ENCODE data around the gene SSBP4. TPM values are rescaled to one million over a fixed set of nuclear protein-coding genes. Genes with fewer than 3 reads are reported as not detected.

SSBP4 gene
- total and polyA plus RNA-seq, 9 of the 15 experiments (the other 6 are each of a cell fraction or from before 2014, with no cell fraction given): 1.1 to 189 (median 39.0) TPM

DNA sequence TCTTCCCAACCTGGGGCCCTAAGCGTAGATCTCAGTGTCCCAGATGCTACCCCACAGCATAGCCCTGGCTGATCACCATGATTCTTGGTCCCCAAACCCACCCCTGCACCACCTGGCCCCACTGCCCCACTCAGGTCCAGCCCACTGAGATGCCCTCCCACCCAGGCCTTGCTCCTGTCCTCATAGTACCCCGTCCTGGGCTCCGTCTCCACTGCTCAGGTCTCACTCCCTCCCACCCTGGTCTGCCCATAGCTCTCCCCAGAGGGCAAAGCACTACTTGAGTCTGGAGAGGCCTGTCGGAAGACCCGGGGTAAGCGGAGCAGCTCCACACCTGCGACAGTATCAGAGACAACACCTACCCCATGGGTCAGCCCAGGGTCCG lies 54.5 kb downstream of the SSBP4 start (continued):
- TF ChIP-seq, protein P1, sequence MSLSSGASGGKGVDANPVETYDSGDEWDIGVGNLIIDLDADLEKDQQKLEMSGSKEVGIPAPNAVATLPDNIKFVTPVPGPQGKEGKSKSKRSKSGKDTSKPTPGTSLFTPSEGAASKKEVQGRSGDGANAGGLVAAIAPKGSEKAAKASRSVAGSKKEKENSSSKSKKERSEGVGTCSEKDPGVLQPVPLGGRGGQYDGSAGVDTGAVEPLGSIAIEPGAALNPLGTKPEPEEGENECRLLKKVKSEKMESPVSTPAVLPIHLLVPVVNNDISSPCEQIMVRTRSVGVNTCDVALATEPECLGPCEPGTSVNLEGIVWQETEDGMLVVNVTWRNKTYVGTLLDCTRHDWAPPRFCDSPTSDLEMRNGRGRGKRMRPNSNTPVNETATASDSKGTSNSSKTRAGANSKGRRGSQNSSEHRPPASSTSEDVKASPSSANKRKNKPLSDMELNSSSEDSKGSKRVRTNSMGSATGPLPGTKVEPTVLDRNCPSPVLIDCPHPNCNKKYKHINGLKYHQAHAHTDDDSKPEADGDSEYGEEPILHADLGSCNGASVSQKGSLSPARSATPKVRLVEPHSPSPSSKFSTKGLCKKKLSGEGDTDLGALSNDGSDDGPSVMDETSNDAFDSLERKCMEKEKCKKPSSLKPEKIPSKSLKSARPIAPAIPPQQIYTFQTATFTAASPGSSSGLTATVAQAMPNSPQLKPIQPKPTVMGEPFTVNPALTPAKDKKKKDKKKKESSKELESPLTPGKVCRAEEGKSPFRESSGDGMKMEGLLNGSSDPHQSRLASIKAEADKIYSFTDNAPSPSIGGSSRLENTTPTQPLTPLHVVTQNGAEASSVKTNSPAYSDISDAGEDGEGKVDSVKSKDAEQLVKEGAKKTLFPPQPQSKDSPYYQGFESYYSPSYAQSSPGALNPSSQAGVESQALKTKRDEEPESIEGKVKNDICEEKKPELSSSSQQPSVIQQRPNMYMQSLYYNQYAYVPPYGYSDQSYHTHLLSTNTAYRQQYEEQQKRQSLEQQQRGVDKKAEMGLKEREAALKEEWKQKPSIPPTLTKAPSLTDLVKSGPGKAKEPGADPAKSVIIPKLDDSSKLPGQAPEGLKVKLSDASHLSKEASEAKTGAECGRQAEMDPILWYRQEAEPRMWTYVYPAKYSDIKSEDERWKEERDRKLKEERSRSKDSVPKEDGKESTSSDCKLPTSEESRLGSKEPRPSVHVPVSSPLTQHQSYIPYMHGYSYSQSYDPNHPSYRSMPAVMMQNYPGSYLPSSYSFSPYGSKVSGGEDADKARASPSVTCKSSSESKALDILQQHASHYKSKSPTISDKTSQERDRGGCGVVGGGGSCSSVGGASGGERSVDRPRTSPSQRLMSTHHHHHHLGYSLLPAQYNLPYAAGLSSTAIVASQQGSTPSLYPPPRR (CRISPR knock-in tag; IDR thresholded peaks at IDR 0.05; ENCODE audit: borderline replicate concordance): no peak

DNA sequence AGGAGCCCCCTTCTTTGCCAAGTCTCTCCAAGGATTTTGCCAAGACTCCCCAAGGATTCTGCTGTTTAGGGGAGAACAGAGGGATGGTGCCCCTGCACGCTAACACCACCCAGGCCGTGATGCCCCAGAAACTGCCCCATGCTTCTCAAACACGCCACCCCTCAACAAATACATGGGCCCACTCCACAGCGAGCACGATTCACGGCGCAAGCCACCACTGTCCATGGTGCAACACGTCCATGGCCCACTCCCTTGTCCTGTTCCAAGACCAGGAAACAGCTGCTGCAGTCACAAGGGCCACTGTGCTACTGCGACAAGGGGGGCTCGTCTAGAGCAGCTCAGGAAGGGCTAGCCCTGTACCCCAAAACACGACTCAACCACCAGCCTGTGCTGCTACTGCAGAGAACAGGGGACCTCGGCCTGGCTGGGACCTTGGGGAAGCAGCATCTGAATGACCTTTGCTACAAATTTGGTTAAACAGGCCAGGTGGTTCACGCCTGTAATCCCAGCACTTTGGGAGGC lies 55.2 kb downstream of the SSBP4 start:
- H4K20me1 ChIP-seq (replicated peaks; ENCODE audit: control insufficient read depth, insufficient read depth, low read length): peaks cover 48% of the 10 kb centered on the region
- no peak overlapping the region for H3K4me3 ChIP-seq
- peaks cover 67% of the 10 kb centered on the region for H3K79me2 ChIP-seq (ENCODE audit: control insufficient read depth, insufficient read depth, low read length)
- H3K9ac ChIP-seq (ENCODE audit: insufficient read depth in 1 of 2, low read depth in 2 of 2, low read length in 2 of 2): peak overlapping the region in 1 of 2 experiments; percentile 68; a peak in 2 of 4 replicates
- no peak overlapping the region for H3K4me2 ChIP-seq (ENCODE audit: insufficient read depth, low read length)
- H3K9me1 ChIP-seq (ENCODE audit: control insufficient read depth, insufficient read depth, low read length): peaks cover 12% of the 10 kb centered on the region
- no peak for ATAC-seq
- no peak overlapping the region for H2AFZ ChIP-seq (ENCODE audit: low read depth, low read length)
- no peak overlapping the region for H3K27ac ChIP-seq (ENCODE audit: extremely low read depth, low read depth, low read length)
- no peak for DNase-seq (ENCODE audit: extremely low read depth in 1 of 4, low spot score in 3 of 4)
- FAIRE-seq: no peak
- no peaks in the 10 kb centered on the region for H3K9me3 ChIP-seq (replicated peaks; ENCODE audit: control insufficient read depth, insufficient read depth, low read depth, low read length)
- peaks cover 22 to 53% of the 10 kb centered on the region in 2 experiments for H3K4me1 ChIP-seq (replicated peaks in 1 of 2; ENCODE audit: control insufficient read depth in 2 of 2, insufficient read depth in 2 of 2, low read length in 2 of 2)
- H3K27me3 ChIP-seq (ENCODE audit: control insufficient read depth in 2 of 2, insufficient read depth in 2 of 2, low read length in 2 of 2): no peaks in the 10 kb centered on the region
- ChIA-PET POLR2A (interaction anchor here (0.5 to 0.7 kb wide), 3 partner anchors 19 to 156 kb away, joined by 3 read pairs; no protein-coding TSS in a partner anchor), CTCF (ENCODE audit: low intra/inter-chr PET ratio) (no interaction called here)
- intact Hi-C loops (cut with micrococcal nuclease) (no loop called here), in situ Hi-C loops (cut with MboI) (no loop called here)
- WGBS (ENCODE audit: insufficient coverage, low coverage, missing lambda C conversion rate): 83% methylated on average over 13 of the region's 13 CpGs
- no TSS peak for BruUV-seq (replicated peaks)
- H3K36me3 ChIP-seq (ENCODE audit: control insufficient read depth, insufficient read depth, low read length): peaks cover 27% of the 10 kb centered on the region; the same call in 2 of the 3 replicates
- TF ChIP-seq MAFK (IDR thresholded peaks at IDR 0.05; ENCODE audit: low read length) (no peak), ZBTB8A (IDR thresholded peaks at IDR 0.05; ENCODE audit: partially characterized antibody) (no peak), POLR2G (IDR thresholded peaks at IDR 0.05; ENCODE audit: low read depth, low read length) (no peak), CSDE1 (IDR thresholded peaks at IDR 0.05) (no peak), KAT8 (IDR thresholded peaks at IDR 0.05; ENCODE audit: low read depth) (no peak), KLF1 (tag; IDR thresholded peaks at IDR 0.05) (no peak), SETDB1 (IDR thresholded peaks at IDR 0.05; ENCODE audit: low read length) (no peak), PBX2 (CRISPR knock-in tag; IDR thresholded peaks at IDR 0.05; ENCODE audit: low read depth) (no peak), PBX2 (tag; conservative IDR thresholded peaks at IDR 0.05; ENCODE audit: low read depth) (no peak)
- TF ChIP-seq, protein P2, sequence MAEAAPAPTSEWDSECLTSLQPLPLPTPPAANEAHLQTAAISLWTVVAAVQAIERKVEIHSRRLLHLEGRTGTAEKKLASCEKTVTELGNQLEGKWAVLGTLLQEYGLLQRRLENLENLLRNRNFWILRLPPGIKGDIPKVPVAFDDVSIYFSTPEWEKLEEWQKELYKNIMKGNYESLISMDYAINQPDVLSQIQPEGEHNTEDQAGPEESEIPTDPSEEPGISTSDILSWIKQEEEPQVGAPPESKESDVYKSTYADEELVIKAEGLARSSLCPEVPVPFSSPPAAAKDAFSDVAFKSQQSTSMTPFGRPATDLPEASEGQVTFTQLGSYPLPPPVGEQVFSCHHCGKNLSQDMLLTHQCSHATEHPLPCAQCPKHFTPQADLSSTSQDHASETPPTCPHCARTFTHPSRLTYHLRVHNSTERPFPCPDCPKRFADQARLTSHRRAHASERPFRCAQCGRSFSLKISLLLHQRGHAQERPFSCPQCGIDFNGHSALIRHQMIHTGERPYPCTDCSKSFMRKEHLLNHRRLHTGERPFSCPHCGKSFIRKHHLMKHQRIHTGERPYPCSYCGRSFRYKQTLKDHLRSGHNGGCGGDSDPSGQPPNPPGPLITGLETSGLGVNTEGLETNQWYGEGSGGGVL (CRISPR knock-in tag; IDR thresholded peaks at IDR 0.05): no peak

All from K562 (cell line).